ENCODE measurements around the gene REV3L.
"Not testable (repeated sequence)": the region's sequence is repeated elsewhere in the genome, so short reads cannot be mapped to it uniquely, and the experiment has no call there.

Gene REV3L

GRCh38 chr6:111258010-111258409 is 225.0 kb downstream of the REV3L start:
- DNase-seq (ENCODE audit: low read depth): no peak

GRCh38 chr6:111256646-111257045 is 226.4 kb downstream of the REV3L start:
- DNase-seq (ENCODE audit: low read depth): no peak

GRCh38 chr6:111255838-111256237 is 227.2 kb downstream of the REV3L start:
- not testable (repeated sequence) for DNase-seq (ENCODE audit: low read depth)

- DNase-seq (ENCODE audit: low read depth): no peak
Measured at GRCh38 chr6:111254779-111255166, 228.2 kb downstream of the REV3L start.

GRCh38 chr6:111254004-111254778 is 228.8 kb downstream of the REV3L start:
- DNase-seq (ENCODE audit: low read depth): no peak

GRCh38 chr6:111252726-111253125 is 230.3 kb downstream of the REV3L start:
- DNase-seq (ENCODE audit: low read depth): no peak

GRCh38 chr6:111250791-111251354 is 232.1 kb downstream of the REV3L start:
- DNase-seq (ENCODE audit: low read depth): no peak

All from fibroblast of the conjunctiva (primary cell).